K562 (cell line): Measurements from ENCODE around the gene TMCO4. TPM values are rescaled to one million over a fixed set of nuclear protein-coding genes. Genes with fewer than 3 reads are reported as not detected.

ENCODE experiments used
- ATAC-seq: fragments of 200-7000 bp; cut with Tn5 transposase; 3 replicates; pipeline ENCODE4 v1.9.1; 2020; ENCODE audit warnings: moderate library complexity
- BruUV-seq: library from RNA; stranded (reverse); fragments of 400-500 nt; replicated peaks from 2 replicates; lab custom pipeline; 2021; lab: Mats Ljungman, UMichigan
- CTCF ChIA-PET: fragments of 300-600 bp; formaldehyde crosslinking; extraction: SDS; loops from one replicate; lab custom pipeline; 2021; ENCODE audit warnings: low intra/inter-chr PET ratio; lab: Yijun Ruan, JAX
- POLR2A ChIA-PET: fragments of 300-600, 350-650 bp; sonication (Branson Sonifier 250); formaldehyde crosslinking; extraction: SDS; loops from one replicate; lab custom pipeline; 2021; ENCODE audit warnings: antibody characterized with exemption, inconsistent platforms; lab: Yijun Ruan, JAX
- DNase-seq, 4 experiments: peaks; one replicate each; pipeline versions ENCODE4 v3.0.0 to v3.0.0-alpha.2; 2011 to 2018; ENCODE audit warnings: low spot score in 3 of 4, mixed read lengths in 3 of 4; ENCODE audit errors: extremely low read depth in 1 of 4
- FAIRE-seq: peaks from 2 replicates; lab custom pipeline; 2011; peaks lifted over from hg19 to GRCh38; lab: Jason Lieb, UNC
- H2AFZ ChIP-seq: 2 replicates; pipeline ENCODE4 v1.6.0; 2011; ENCODE audit warnings: low read depth, low read length, control low read depth, inconsistent platforms
- H3K27ac ChIP-seq: fragments of 200-600 bp; 3 replicates; pipeline ENCODE4 v1.8.0; 2011; ENCODE audit warnings: low read depth, mild to moderate bottlenecking, control low read depth, inconsistent platforms, low read length, moderate library complexity, mixed read lengths; ENCODE audit errors: extremely low read depth
- H3K27me3 ChIP-seq, 2 experiments: fragments of 300-600 bp in 1 of 2; 2 replicates in 1 of 2; 3 replicates in 1 of 2; pipeline versions ENCODE4 v1.6.0 to v1.8.0; 2011; ENCODE audit warnings: inconsistent platforms in 2 of 2, low read length in 2 of 2, mild to moderate bottlenecking in 1 of 2, mixed read lengths in 1 of 2, moderate library complexity in 1 of 2; ENCODE audit not compliant: control insufficient read depth in 2 of 2, insufficient read depth in 2 of 2
- H3K36me3 ChIP-seq: fragments of 300-600 bp; 3 replicates; pipeline ENCODE4 v1.8.0; 2011; ENCODE audit warnings: mild to moderate bottlenecking, low read length, inconsistent platforms; ENCODE audit not compliant: control insufficient read depth, insufficient read depth
- H3K4me1 ChIP-seq, 2 experiments: fragments of 200-600 bp in 1 of 2; replicated peaks in 1 of 2; 2 replicates in 1 of 2; 3 replicates in 1 of 2; pipeline versions ENCODE4 v1.5.1 to v1.8.0; 2011; ENCODE audit warnings: inconsistent platforms in 2 of 2, low read length in 2 of 2, mild to moderate bottlenecking in 1 of 2, mixed read lengths in 1 of 2, moderate library complexity in 1 of 2; ENCODE audit not compliant: control insufficient read depth in 2 of 2, insufficient read depth in 2 of 2
- H3K4me2 ChIP-seq: 2 replicates; pipeline ENCODE4 v1.6.1; 2011; ENCODE audit warnings: low read length, control low read depth, inconsistent platforms, mixed read lengths; ENCODE audit not compliant: insufficient read depth
- H3K4me3 ChIP-seq: fragments of 200-600 bp; sonication (generic), shearing (Covaris generic); 2 replicates; pipeline ENCODE4 v1.5.1; 2016; ENCODE audit warnings: control low read depth, inconsistent platforms
- H3K79me2 ChIP-seq: fragments of 200-600 bp; 3 replicates; pipeline ENCODE4 v1.8.0; 2011; ENCODE audit warnings: low read length, inconsistent platforms; ENCODE audit not compliant: control insufficient read depth, insufficient read depth
- H3K9ac ChIP-seq, 2 experiments: 2 replicates each; pipeline versions ENCODE4 v1.6.0 to v1.6.1; 2011; ENCODE audit warnings: low read depth in 2 of 2, low read length in 2 of 2, control low read depth in 1 of 2, inconsistent platforms in 1 of 2, mild to moderate bottlenecking in 1 of 2, mixed read lengths in 1 of 2; ENCODE audit not compliant: insufficient read depth in 1 of 2
- H3K9me1 ChIP-seq: one replicate; pipeline ENCODE4 v1.6.0; 2011; ENCODE audit warnings: inconsistent platforms, mild to moderate bottlenecking, low read length, moderate library complexity; ENCODE audit not compliant: control insufficient read depth, insufficient read depth
- H3K9me3 ChIP-seq: replicated peaks from 2 replicates; pipeline ENCODE4 v1.5.1; 2011; ENCODE audit warnings: low read depth, low read length, inconsistent platforms; ENCODE audit not compliant: control insufficient read depth, insufficient read depth
- H4K20me1 ChIP-seq: replicated peaks from 2 replicates; pipeline ENCODE4 v1.6.1; 2011; ENCODE audit warnings: low read length, inconsistent platforms, mixed read lengths; ENCODE audit not compliant: control insufficient read depth, insufficient read depth
- ARID1B ChIP-seq: fragments of 450-650 bp; IDR thresholded peaks from 2 replicates; pipeline ENCODE4 v1.6.1; 2016; ENCODE audit warnings: antibody characterized with exemption, mild to moderate bottlenecking, inconsistent platforms
- C11orf30 ChIP-seq: fragments of 450-650 bp; IDR thresholded peaks from 2 replicates; pipeline ENCODE4 v1.6.1; 2016; ENCODE audit warnings: low read depth, mild to moderate bottlenecking
- MAFF ChIP-seq: IDR thresholded peaks from 2 replicates; pipeline ENCODE4 v1.6.1; 2012; ENCODE audit warnings: low read length, improper control_type of control experiment
- MAFG ChIP-seq: fragments of 450-650 bp; conservative IDR thresholded peaks from 2 replicates; pipeline ENCODE4 v1.6.1; 2016; ENCODE audit warnings: missing genetic modification characterization, missing compliant biosample characterization
- MAFK ChIP-seq: IDR thresholded peaks from 2 replicates; pipeline ENCODE4 v1.6.1; 2011; ENCODE audit warnings: low read length, improper control_type of control experiment
- NR3C1 ChIP-seq: sonication (generic); formaldehyde crosslinking; IDR thresholded peaks from 2 replicates; pipeline ENCODE4 v1.8.1; 2022; ENCODE audit warnings: missing genetic modification reagents
- RBM25 ChIP-seq: fragments of 200-400 bp; formaldehyde crosslinking; IDR thresholded peaks from 2 replicates; pipeline ENCODE4 v1.6.1; 2018; ENCODE audit warnings: low read length, low read depth, moderate library complexity; ENCODE audit not compliant: severe bottlenecking
- ZFP36 ChIP-seq: fragments of 150-350 bp; IDR thresholded peaks from 2 replicates; pipeline ENCODE4 v1.6.1; 2018; ENCODE audit warnings: low read length, low read depth; ENCODE audit not compliant: partially characterized antibody
- ZNF316 ChIP-seq: fragments of 450-650 bp; IDR thresholded peaks from 2 replicates; pipeline ENCODE4 v1.6.1; 2016
- WGBS: fragments of 100-300 bp; shearing (Covaris generic); methylation state at CpG from one replicate; pipeline ENCODE4 v1.1.6; 2016; ENCODE audit warnings: low coverage, mixed read lengths; ENCODE audit not compliant: insufficient coverage; ENCODE audit errors: missing lambda C conversion rate; 5-methylcytosine and 5-hydroxymethylcytosine counted together
- in situ Hi-C: fragments of 300-500 bp; cut with MboI; formaldehyde crosslinking; loops from 4 replicates; pipeline ENCODE4 v1.15.0; 2018; ENCODE audit warnings: inconsistent platforms, mixed read lengths
- intact Hi-C: fragments of 100-400 bp; cut with micrococcal nuclease; formaldehyde crosslinking; loops from 2 replicates; pipeline ENCODE4 v1.14.2; 2022
- polyA plus RNA-seq, 8 experiments: library from polyadenylated mRNA; depleted of rRNA in 4 of 8; stranded (reverse) in 5 of 8; unstranded in 3 of 8; fragments of >200 nt; fragmentation: Nextera tagmentation in 2 of 8; fragmentation: Illumina TruSeq in 1 of 8; extraction: Ambion mirVana in 2 of 8; extraction: Trizol in 1 of 8; gene quantifications; 2 replicates each; pipeline versions ENCODE4 v1.2.1 to v1.2.3, GENCODE V29; 2011 to 2014; ENCODE audit warnings: inconsistent platforms in 1 of 8, missing spikeins in 1 of 8
- total RNA-seq, 7 experiments: library from RNA; depleted of rRNA in 6 of 7; stranded (reverse); fragments of >200 nt in 6 of 7; fragmentation: Illumina TruSeq in 2 of 7; extraction: Trizol in 2 of 7; gene quantifications; 2 replicates each; pipeline versions ENCODE4 v1.2.1 to v1.2.3, GENCODE V29; 2011 to 2021; ENCODE audit warnings: low replicate concordance in 1 of 7

TMCO4 gene
- total and polyA plus RNA-seq, 9 of the 15 experiments (the other 6 are each of a cell fraction or from before 2014, with no cell fraction given): 0.06 to 2.1 (median 1.2) TPM

DNA sequence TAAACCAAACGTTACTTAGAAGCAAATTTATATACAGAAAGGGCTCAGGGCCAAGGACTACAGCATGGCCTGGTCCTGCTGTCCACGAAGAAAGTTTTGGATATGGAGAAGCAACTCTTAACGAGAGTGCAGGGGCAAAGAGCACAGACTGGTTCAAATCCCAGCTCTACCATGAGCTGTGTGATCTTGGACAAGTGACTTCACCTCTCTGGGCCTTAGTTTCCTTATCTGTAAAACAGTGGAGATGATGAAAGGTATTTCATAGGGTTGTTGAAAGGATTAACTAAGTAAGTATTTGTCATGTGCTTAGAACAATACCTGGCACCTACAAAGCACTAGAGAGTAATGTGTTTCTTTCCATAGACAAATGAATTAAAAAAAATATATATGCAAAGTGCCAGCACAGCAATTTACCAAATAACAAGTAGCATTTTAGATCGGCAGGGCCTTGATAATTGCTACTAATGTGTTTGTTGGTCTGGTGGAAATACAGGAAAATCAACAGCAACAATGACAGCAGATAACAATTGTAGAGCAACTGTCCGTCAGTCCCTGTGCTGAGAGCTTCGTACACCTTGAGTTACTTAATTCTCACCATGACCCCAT, 25.4 kb downstream of the TMCO4 start:
- ATAC-seq (no peak), FAIRE-seq (no peak), DNase-seq (no peak)
- TF ChIP-seq ZFP36 (peak; percentile 71), NR3C1 (CRISPR knock-in tag) (no peak), ARID1B (no peak), MAFG (tag) (peak; percentile 38), C11orf30 (peak; percentile 48), MAFK (peak; percentile 43), MAFF (peak; percentile 40; the same call in 1 of the 2 replicates), ZNF316 (peak; percentile 72), RBM25 (peak; percentile 68)
- in situ Hi-C loops (no loop called here), intact Hi-C loops (no loop called here)
- H3K4me1 ChIP-seq: 0 out of 5 replicates have a peak, but pooled peaks cover 0 to 2% of the 10 kb centered on the region in 2 experiments
- H3K36me3 ChIP-seq: no peaks in the 10 kb centered on the region
- ChIA-PET POLR2A (interaction anchor here (0.6 to 1.8 kb wide), 2 partner anchors 18 to 70 kb away, joined by 3 to 5 read pairs; no protein-coding TSS in a partner anchor), CTCF (no interaction called here)
- H3K4me3 ChIP-seq: no peak overlapping the region
- H3K9me1 ChIP-seq: no peaks in the 10 kb centered on the region
- H3K79me2 ChIP-seq: no peaks in the 10 kb centered on the region
- H3K4me2 ChIP-seq: no peak overlapping the region
- no peak overlapping the region for H3K9ac ChIP-seq
- no peak overlapping the region for H2AFZ ChIP-seq
- peaks cover 2% of the 10 kb centered on the region; the same call in 1 of the 2 replicates for H4K20me1 ChIP-seq
- no TSS peak for BruUV-seq
- WGBS: 15% methylated on average over 6 of the region's 6 CpGs
- no peak overlapping the region for H3K27ac ChIP-seq
- no peaks in the 10 kb centered on the region for H3K9me3 ChIP-seq
- peaks cover 19 to 54% of the 10 kb centered on the region in 2 experiments; a peak in 4 of 5 replicates for H3K27me3 ChIP-seq
